HEK293 (cell line): ENCODE data around the gene TEX2.

Experiments
- CTCF ChIA-PET: fragments of 350-600 bp; formaldehyde crosslinking; extraction: SDS; loops from one replicate; lab custom pipeline; 2021; ENCODE audit warnings: antibody characterized with exemption; lab: Yijun Ruan, JAX
- POLR2A ChIA-PET: fragments of 300-600 bp; formaldehyde crosslinking; extraction: SDS; loops from one replicate; lab custom pipeline; 2020; ENCODE audit warnings: antibody characterized with exemption, inconsistent platforms; lab: Yijun Ruan, JAX
- H3K27ac ChIP-seq: fragments of 200-500 bp; sonication (Bioruptor generic); 2 replicates; pipeline ENCODE4 v1.5.1; 2014; ENCODE audit warnings: low read depth, low read length, control low read depth, inconsistent platforms; ENCODE audit errors: extremely low read depth
- H3K36me3 ChIP-seq, 2 experiments: fragments of 200-500 bp in 1 of 2; sonication (Bioruptor generic) in 1 of 2; 1 replicate in 1 of 2; 2 replicates in 1 of 2; pipeline ENCODE4 v1.5.1; 2014 to 2017; ENCODE audit warnings: inconsistent platforms in 2 of 2, low read length in 2 of 2; ENCODE audit not compliant: control insufficient read depth in 2 of 2, insufficient read depth in 1 of 2
- H3K4me1 ChIP-seq: fragments of 200-500 bp; sonication (Bioruptor generic); 2 replicates; pipeline ENCODE4 v1.5.1; 2014; ENCODE audit warnings: mild to moderate bottlenecking, low read length, inconsistent platforms; ENCODE audit not compliant: control insufficient read depth, insufficient read depth
- H3K4me3 ChIP-seq: 2 replicates; pipeline ENCODE4 v1.5.1; 2011; ENCODE audit warnings: low read depth, mild to moderate bottlenecking, control low read depth, low read length, moderate library complexity
- H3K9me3 ChIP-seq: fragments of 200-500 bp; sonication (Bioruptor generic); 2 replicates; pipeline ENCODE4 v1.5.1; 2014; ENCODE audit warnings: low read depth, low read length, inconsistent platforms; ENCODE audit not compliant: control insufficient read depth, insufficient read depth
- EGR2 ChIP-seq: fragments of 450-650 bp; formaldehyde crosslinking; IDR thresholded peaks from 2 replicates; pipeline ENCODE4 v1.5.1; 2016; ENCODE audit warnings: low read depth, missing biosample characterization, missing genetic modification characterization
- GLIS1 ChIP-seq: fragments of 450-650 bp; formaldehyde crosslinking; IDR thresholded peaks from 2 replicates; pipeline ENCODE4 v1.5.1; 2016; ENCODE audit warnings: missing biosample characterization, missing genetic modification characterization
- HOXD13 ChIP-seq: sonication (generic); formaldehyde crosslinking; IDR thresholded peaks from 2 replicates; pipeline ENCODE4 v1.8.0; 2022; ENCODE audit warnings: missing genetic modification reagents, borderline replicate concordance
- IKZF3 ChIP-seq: fragments of 450-650 bp; IDR thresholded peaks from 2 replicates; pipeline ENCODE4 v1.5.0; 2018; ENCODE audit warnings: missing biosample characterization, mild to moderate bottlenecking, missing genetic modification characterization, moderate library complexity
- MYNN ChIP-seq: fragments of 450-650 bp; formaldehyde crosslinking; IDR thresholded peaks from 2 replicates; pipeline ENCODE4 v1.5.1; 2016; ENCODE audit warnings: missing biosample characterization, missing genetic modification characterization, borderline replicate concordance
- OSR2 ChIP-seq: fragments of 450-650 bp; formaldehyde crosslinking; IDR thresholded peaks from 2 replicates; pipeline ENCODE4 v1.5.1; 2016; ENCODE audit warnings: missing biosample characterization, missing genetic modification characterization
- REPIN1 ChIP-seq: fragments of 450-650 bp; formaldehyde crosslinking; IDR thresholded peaks from 2 replicates; pipeline ENCODE4 v1.5.1; 2017; ENCODE audit warnings: missing biosample characterization, missing genetic modification characterization, low read depth
- SCRT2 ChIP-seq: fragments of 450-650 bp; formaldehyde crosslinking; IDR thresholded peaks from 2 replicates; pipeline ENCODE4 v1.5.1; 2016; ENCODE audit warnings: missing biosample characterization, missing genetic modification characterization
- SETDB1 ChIP-seq: IDR thresholded peaks from one replicate; pipeline ENCODE4 v1.6.1; 2017; ENCODE audit warnings: mild to moderate bottlenecking, low read length, moderate library complexity, mixed read lengths; ENCODE audit not compliant: insufficient read length
- ZBTB20 ChIP-seq: fragments of 450-650 bp; formaldehyde crosslinking; IDR thresholded peaks from 2 replicates; pipeline ENCODE4 v1.5.1; 2016; ENCODE audit warnings: missing biosample characterization, missing genetic modification characterization
- ZNF16 ChIP-seq: fragments of 450-650 bp; formaldehyde crosslinking; IDR thresholded peaks from 2 replicates; pipeline ENCODE4 v1.5.1; 2016; ENCODE audit warnings: low read depth, missing biosample characterization, missing genetic modification characterization
- ZNF211 ChIP-seq: fragments of 450-650 bp; formaldehyde crosslinking; IDR thresholded peaks from 2 replicates; pipeline ENCODE4 v1.5.1; 2016; ENCODE audit warnings: low read depth, missing biosample characterization, missing genetic modification characterization
- ZNF248 ChIP-seq: fragments of 450-650 bp; formaldehyde crosslinking; IDR thresholded peaks from 2 replicates; pipeline ENCODE4 v1.5.1; 2017; ENCODE audit warnings: missing biosample characterization, missing genetic modification characterization
- ZNF350 ChIP-seq: fragments of 450-650 bp; formaldehyde crosslinking; IDR thresholded peaks from 2 replicates; pipeline ENCODE4 v1.5.0; 2017; ENCODE audit warnings: missing biosample characterization, mild to moderate bottlenecking, missing genetic modification characterization
- ZNF404 ChIP-seq: fragments of 450-650 bp; formaldehyde crosslinking; IDR thresholded peaks from 2 replicates; pipeline ENCODE4 v1.5.1; 2017; ENCODE audit warnings: missing biosample characterization, missing genetic modification characterization
- ZNF426 ChIP-seq: fragments of 450-650 bp; formaldehyde crosslinking; IDR thresholded peaks from 2 replicates; pipeline ENCODE4 v1.5.1; 2017; ENCODE audit warnings: missing biosample characterization, missing genetic modification characterization, mild to moderate bottlenecking, inconsistent platforms, moderate library complexity
- ZNF670 ChIP-seq: fragments of 450-650 bp; formaldehyde crosslinking; IDR thresholded peaks from 2 replicates; pipeline ENCODE4 v1.5.1; 2016; ENCODE audit warnings: missing biosample characterization, missing genetic modification characterization, low read depth
- ZNF830 ChIP-seq: fragments of 450-650 bp; IDR thresholded peaks from 2 replicates; pipeline ENCODE4 v1.5.0; 2018; ENCODE audit warnings: missing biosample characterization, missing genetic modification characterization, low read depth, mild to moderate bottlenecking, moderate library complexity
- ZNF843 ChIP-seq: fragments of 450-650 bp; formaldehyde crosslinking; IDR thresholded peaks from 2 replicates; pipeline ENCODE4 v1.5.1; 2016; ENCODE audit warnings: missing biosample characterization, missing genetic modification characterization
- ZXDB ChIP-seq: fragments of 450-650 bp; formaldehyde crosslinking; IDR thresholded peaks from 2 replicates; pipeline ENCODE4 v1.5.1; 2016; ENCODE audit warnings: missing biosample characterization, missing genetic modification characterization
- TF ChIP-seq, protein P1 (sequence below): fragments of 450-650 bp; formaldehyde crosslinking; IDR thresholded peaks from 2 replicates; pipeline ENCODE4 v1.5.0; 2017; ENCODE audit warnings: missing biosample characterization, missing genetic modification characterization, borderline replicate concordance
- TF ChIP-seq, protein P2 (sequence below): fragments of 450-650 bp; formaldehyde crosslinking; IDR thresholded peaks from 2 replicates; pipeline ENCODE4 v1.5.1; 2016; ENCODE audit warnings: missing biosample characterization, missing genetic modification characterization
- TF ChIP-seq, protein P3 (sequence below): fragments of 450-650 bp; formaldehyde crosslinking; IDR thresholded peaks from 2 replicates; pipeline ENCODE4 v1.5.1; 2016; ENCODE audit warnings: missing biosample characterization, missing genetic modification characterization

The TEX2 gene

GRCh38 chr17:64196601-64197000 is 66.5 kb downstream of the TEX2 start (continued):
- TF ChIP-seq, protein P1, sequence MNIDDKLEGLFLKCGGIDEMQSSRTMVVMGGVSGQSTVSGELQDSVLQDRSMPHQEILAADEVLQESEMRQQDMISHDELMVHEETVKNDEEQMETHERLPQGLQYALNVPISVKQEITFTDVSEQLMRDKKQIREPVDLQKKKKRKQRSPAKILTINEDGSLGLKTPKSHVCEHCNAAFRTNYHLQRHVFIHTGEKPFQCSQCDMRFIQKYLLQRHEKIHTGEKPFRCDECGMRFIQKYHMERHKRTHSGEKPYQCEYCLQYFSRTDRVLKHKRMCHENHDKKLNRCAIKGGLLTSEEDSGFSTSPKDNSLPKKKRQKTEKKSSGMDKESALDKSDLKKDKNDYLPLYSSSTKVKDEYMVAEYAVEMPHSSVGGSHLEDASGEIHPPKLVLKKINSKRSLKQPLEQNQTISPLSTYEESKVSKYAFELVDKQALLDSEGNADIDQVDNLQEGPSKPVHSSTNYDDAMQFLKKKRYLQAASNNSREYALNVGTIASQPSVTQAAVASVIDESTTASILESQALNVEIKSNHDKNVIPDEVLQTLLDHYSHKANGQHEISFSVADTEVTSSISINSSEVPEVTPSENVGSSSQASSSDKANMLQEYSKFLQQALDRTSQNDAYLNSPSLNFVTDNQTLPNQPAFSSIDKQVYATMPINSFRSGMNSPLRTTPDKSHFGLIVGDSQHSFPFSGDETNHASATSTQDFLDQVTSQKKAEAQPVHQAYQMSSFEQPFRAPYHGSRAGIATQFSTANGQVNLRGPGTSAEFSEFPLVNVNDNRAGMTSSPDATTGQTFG (tag by site-specific recombination): no peak
- TF ChIP-seq HOXD13 (CRISPR knock-in tag): no peak
- TF ChIP-seq ZNF16: no peak
- TF ChIP-seq ZNF404 (tag by site-specific recombination): no peak
- TF ChIP-seq, protein P2, sequence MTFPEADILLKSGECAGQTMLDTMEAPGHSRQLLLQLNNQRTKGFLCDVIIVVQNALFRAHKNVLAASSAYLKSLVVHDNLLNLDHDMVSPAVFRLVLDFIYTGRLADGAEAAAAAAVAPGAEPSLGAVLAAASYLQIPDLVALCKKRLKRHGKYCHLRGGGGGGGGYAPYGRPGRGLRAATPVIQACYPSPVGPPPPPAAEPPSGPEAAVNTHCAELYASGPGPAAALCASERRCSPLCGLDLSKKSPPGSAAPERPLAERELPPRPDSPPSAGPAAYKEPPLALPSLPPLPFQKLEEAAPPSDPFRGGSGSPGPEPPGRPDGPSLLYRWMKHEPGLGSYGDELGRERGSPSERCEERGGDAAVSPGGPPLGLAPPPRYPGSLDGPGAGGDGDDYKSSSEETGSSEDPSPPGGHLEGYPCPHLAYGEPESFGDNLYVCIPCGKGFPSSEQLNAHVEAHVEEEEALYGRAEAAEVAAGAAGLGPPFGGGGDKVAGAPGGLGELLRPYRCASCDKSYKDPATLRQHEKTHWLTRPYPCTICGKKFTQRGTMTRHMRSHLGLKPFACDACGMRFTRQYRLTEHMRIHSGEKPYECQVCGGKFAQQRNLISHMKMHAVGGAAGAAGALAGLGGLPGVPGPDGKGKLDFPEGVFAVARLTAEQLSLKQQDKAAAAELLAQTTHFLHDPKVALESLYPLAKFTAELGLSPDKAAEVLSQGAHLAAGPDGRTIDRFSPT (tag by site-specific recombination): no peak
- TF ChIP-seq ZBTB20 (tag by site-specific recombination): no peak

GRCh38 chr17:64193561-64193960 is 69.5 kb downstream of the TEX2 start:
- POLR2A ChIA-PET: no interaction called here
- CTCF ChIA-PET: interaction anchor here (0.6 to 1.6 kb wide), 4 partner anchors 88 to 524 kb away, joined by 3 read pairs; no protein-coding TSS in a partner anchor

GRCh38 chr17:64192589-64192988 is 70.5 kb downstream of the TEX2 start:
- peaks cover 0 to 13% of the 10 kb centered on the region in 2 experiments; a peak in 2 of 3 replicates for H3K36me3 ChIP-seq
- H3K27ac ChIP-seq: no peak overlapping the region
- no peak overlapping the region for H3K4me3 ChIP-seq
- ChIA-PET POLR2A (no interaction called here), CTCF (no interaction called here)
- no peaks in the 10 kb centered on the region for H3K4me1 ChIP-seq
- no peaks in the 10 kb centered on the region for H3K9me3 ChIP-seq
- TF ChIP-seq EGR2 (no peak), ZNF426 (tag by site-specific recombination) (no peak), ZNF830 (no peak), SETDB1 (no peak), ZNF350 (no peak), MYNN (tag by site-specific recombination) (no peak)
- TF ChIP-seq, all 188 proteins: peak for 0

More at GRCh38 chr17:64193561-64193960, 69.5 kb downstream of the TEX2 start:
- H3K4me1 ChIP-seq: no peaks in the 10 kb centered on the region
- H3K9me3 ChIP-seq: no peaks in the 10 kb centered on the region
- H3K4me3 ChIP-seq: no peak overlapping the region
- TF ChIP-seq ZNF350 (no peak), ZNF670 (tag by site-specific recombination) (no peak), GLIS1 (no peak), ZXDB (tag by site-specific recombination) (no peak), ZNF248 (tag by site-specific recombination) (no peak), ZNF843 (no peak), IKZF3 (tag by site-specific recombination) (no peak), ZNF16 (no peak), REPIN1 (tag by site-specific recombination) (no peak), SCRT2 (tag by site-specific recombination) (no peak), OSR2 (tag by site-specific recombination) (no peak), ZNF211 (tag by site-specific recombination) (no peak)
- TF ChIP-seq, protein P3, sequence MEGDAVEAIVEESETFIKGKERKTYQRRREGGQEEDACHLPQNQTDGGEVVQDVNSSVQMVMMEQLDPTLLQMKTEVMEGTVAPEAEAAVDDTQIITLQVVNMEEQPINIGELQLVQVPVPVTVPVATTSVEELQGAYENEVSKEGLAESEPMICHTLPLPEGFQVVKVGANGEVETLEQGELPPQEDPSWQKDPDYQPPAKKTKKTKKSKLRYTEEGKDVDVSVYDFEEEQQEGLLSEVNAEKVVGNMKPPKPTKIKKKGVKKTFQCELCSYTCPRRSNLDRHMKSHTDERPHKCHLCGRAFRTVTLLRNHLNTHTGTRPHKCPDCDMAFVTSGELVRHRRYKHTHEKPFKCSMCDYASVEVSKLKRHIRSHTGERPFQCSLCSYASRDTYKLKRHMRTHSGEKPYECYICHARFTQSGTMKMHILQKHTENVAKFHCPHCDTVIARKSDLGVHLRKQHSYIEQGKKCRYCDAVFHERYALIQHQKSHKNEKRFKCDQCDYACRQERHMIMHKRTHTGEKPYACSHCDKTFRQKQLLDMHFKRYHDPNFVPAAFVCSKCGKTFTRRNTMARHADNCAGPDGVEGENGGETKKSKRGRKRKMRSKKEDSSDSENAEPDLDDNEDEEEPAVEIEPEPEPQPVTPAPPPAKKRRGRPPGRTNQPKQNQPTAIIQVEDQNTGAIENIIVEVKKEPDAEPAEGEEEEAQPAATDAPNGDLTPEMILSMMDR (tag by site-specific recombination): no peak
- peaks cover 0 to 13% of the 10 kb centered on the region in 2 experiments; a peak in 2 of 3 replicates for H3K36me3 ChIP-seq
- no peak overlapping the region for H3K27ac ChIP-seq
